ENCODE measurements around the gene ZBTB7B. TPM values are rescaled to one million over a fixed set of nuclear protein-coding genes. Genes with fewer than 3 reads are reported as not detected.
A peak's percentile ranks its signal among the peaks of the same experiment; 100 is the strongest.

The ZBTB7B gene
- total RNA-seq, 1 donor from 2014 or later, result 83.1 TPM

DNA sequence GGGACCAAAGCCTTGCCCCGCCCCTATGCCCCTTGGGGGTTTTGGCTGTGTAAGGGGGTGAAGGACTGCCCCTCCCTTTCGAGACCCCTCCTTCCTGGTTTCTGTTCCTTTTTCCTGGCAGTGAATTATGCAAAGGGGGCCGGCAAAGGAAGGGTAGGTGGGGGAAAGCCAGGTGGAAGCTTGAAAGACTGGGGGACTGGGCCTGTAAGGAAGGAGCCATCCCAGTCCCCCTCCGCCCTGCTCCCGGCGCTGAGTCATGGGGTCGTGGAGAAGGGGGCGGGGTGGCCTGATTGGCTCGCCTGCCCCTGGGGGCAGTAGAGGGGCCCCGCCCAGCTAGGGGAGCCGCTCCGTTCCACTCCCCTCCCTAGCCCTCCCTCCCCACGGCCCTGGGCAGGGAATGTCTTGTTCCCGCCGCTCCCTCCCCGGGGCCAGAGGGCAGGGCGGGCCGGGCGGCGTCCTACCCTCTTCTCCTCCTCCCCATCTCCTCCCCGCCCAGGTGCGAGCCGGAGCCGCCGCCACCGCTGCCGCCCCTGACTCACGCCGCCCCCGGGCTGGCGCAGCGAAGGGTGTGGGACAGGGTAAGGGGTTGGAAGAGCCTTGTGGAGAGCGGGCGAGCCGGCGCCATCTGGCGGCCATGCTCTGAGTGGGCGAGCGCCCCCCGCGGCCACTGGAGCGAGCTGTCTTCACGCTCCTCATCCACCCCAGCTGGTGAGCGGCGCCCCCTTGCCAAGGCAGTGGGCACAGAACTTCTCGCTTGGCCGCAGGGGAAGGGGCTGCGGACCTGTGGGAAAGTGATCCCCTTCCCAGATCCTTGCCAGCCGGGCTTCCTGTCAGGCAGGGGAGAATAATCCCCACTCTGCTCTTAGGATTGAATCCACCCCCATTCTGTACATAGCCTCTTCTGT is 14.7 kb downstream of the ZBTB7B start:
- peaks cover 7 to 15% of the 10 kb centered on the region in 2 donors for H3K4me1 ChIP-seq
- H3K4me3 ChIP-seq, result peak overlapping the region; percentile 42 to 59
- DNase-seq (ENCODE audit: low spot score in 2 of 2), result peak; percentile 68 to 96
- no peaks in the 10 kb centered on the region for H3K27me3 ChIP-seq
- TF ChIP-seq, protein P1, sequence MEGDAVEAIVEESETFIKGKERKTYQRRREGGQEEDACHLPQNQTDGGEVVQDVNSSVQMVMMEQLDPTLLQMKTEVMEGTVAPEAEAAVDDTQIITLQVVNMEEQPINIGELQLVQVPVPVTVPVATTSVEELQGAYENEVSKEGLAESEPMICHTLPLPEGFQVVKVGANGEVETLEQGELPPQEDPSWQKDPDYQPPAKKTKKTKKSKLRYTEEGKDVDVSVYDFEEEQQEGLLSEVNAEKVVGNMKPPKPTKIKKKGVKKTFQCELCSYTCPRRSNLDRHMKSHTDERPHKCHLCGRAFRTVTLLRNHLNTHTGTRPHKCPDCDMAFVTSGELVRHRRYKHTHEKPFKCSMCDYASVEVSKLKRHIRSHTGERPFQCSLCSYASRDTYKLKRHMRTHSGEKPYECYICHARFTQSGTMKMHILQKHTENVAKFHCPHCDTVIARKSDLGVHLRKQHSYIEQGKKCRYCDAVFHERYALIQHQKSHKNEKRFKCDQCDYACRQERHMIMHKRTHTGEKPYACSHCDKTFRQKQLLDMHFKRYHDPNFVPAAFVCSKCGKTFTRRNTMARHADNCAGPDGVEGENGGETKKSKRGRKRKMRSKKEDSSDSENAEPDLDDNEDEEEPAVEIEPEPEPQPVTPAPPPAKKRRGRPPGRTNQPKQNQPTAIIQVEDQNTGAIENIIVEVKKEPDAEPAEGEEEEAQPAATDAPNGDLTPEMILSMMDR (IDR thresholded peaks at IDR 0.05), result peak; percentile 99 to 100 (median 99)
- intact Hi-C loops (cut with DNase I), result loop anchor here (1.0 to 2.0 kb wide), 5 partner anchors 16 to 80 kb away; partner anchors contain the start of genes CKS1B and PYGO2
- H3K27ac ChIP-seq, result peak overlapping the region; percentile 82 to 89
- peaks cover 13 to 28% of the 10 kb centered on the region in 2 donors for H3K36me3 ChIP-seq
- no peaks in the 10 kb centered on the region for H3K9me3 ChIP-seq

DNA sequence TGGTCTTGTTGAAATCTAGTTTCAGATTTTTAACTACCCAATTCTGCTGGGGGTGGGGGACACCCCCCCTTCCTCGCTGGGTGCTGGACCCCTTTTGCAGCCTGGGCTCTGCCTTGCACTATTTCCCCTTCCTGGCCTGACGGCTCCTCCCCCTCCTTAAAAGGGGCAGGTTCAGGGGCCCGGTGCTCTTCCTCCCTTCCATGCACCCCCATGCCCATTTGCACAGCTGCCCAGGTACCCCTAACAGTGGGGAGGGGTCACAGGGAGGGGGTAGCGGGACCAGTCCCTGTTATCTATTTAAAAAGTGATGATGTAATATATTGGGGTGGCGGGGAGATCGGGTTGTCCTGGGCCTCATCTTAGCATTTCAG is 15.3 kb downstream of the ZBTB7B start:
- Histone ChIP-seq H3K36me3 (peaks cover 13 to 28% of the 10 kb centered on the region in 2 donors), H3K27me3 (no peaks in the 10 kb centered on the region), H3K9me3 (no peaks in the 10 kb centered on the region), H3K27ac (peak overlapping the region; percentile 82 to 89), H3K4me1 (peaks cover 7 to 13% of the 10 kb centered on the region in 2 donors), H3K4me3 (peak overlapping the region in 1 of 2 donors; percentile 59)
- TF ChIP-seq, protein P1 (IDR thresholded peaks at IDR 0.05), result no peak
- intact Hi-C loops (cut with DNase I), result loop anchor here (1.0 to 2.0 kb wide), 5 partner anchors 17 to 81 kb away; partner anchors contain the start of genes CKS1B and PYGO2
- DNase-seq (ENCODE audit: low spot score in 2 of 2), result no peak

DNA sequence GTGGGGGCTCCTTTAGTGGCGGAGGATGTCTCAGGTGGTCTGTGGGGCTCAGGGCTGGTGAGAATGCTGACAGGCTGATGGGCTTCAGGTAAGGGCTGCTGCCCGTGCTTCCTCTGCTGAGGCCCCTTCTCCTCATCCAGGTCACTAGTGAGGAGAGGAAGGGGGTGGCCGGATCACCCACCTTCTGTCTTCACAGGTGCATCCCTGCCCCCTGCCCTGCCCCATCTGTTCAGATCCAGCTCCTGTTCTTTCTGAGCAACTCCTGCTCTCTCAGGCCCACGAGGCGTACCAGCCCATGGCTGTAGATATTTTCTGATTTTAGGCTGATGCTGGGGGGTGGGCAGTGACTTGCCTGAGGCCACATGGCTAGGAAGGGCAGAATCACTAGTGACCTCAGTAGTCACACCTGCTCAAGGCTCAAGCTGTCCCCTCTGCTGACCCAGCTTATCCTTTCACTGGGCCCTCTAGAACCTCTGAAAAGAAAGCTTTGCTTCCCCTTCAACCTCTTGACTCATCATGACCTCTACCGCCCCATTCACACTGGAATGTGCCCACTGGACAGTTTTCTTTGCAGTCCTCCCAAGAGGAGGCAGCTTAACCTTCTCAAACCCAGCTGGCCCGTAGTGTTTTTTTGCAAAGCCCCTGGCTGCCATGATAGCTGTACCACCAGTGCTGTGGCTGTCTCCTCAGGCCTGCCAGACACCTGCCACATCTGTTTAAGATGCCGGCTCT is 16.2 kb downstream of the ZBTB7B start:
- H3K4me1 ChIP-seq, result peaks cover 7 to 13% of the 10 kb centered on the region in 2 donors
- H3K27ac ChIP-seq, result no peak overlapping the region
- DNase-seq (ENCODE audit: low spot score in 2 of 2), result no peak
- H3K9me3 ChIP-seq, result no peaks in the 10 kb centered on the region
- intact Hi-C loops (cut with DNase I), result no loop called here
- no peak overlapping the region for H3K4me3 ChIP-seq
- H3K36me3 ChIP-seq, result peaks cover 13 to 28% of the 10 kb centered on the region in 2 donors
- TF ChIP-seq, protein P1 (IDR thresholded peaks at IDR 0.05), result no peak
- H3K27me3 ChIP-seq, result no peaks in the 10 kb centered on the region

DNA sequence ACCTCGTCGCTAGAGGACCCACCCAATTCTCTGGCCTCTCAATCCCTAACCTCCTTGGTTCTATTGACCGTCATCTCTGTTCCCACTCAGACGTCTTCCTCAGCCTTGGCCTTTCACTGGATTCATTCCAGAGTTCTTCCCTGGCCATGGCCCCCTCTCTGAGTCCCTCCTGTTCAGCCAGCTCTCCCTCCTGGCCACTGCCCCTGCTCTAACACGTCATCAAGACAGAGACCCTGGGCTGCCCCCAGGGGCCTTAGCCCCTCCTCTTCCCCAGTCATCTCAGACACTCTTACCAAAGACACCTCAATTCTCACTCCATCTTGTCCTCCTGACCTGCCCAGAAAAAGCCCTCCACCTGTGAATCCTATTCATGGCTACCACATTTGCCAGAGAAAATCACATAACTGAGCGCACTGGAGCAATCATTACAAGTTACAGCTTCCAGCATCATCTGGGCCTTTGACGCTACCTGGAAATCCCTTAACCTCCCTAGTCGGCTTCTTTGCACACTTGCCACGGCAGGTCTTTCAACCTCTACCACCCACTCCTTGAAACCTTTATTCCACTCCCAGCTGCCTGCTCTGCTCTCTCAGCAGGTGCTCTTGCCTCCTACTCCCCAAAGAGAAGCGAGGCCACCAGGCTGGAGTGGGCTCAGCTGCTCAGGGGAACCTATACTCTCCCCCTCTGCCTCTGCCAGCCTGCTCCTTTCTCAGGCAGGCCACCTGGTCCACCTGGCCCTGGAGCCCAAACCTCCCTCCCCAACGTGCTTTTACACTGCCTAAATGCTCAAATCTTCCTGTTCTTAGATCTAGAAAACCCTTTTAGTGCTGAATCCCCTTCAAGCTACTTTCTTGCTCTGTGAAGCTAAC is 17.0 kb downstream of the ZBTB7B start:
- TF ChIP-seq, protein P1 (IDR thresholded peaks at IDR 0.05), result no peak
- Histone ChIP-seq H3K9me3 (no peaks in the 10 kb centered on the region), H3K27ac (no peak overlapping the region), H3K4me1 (peaks cover 7 to 13% of the 10 kb centered on the region in 2 donors), H3K27me3 (no peaks in the 10 kb centered on the region), H3K36me3 (peaks cover 10 to 21% of the 10 kb centered on the region in 2 donors), H3K4me3 (no peak overlapping the region)
- DNase-seq (ENCODE audit: low spot score in 2 of 2), result no peak
- intact Hi-C loops (cut with DNase I), result no loop called here
